ENCODE results near the gene VWDE.

DNA sequence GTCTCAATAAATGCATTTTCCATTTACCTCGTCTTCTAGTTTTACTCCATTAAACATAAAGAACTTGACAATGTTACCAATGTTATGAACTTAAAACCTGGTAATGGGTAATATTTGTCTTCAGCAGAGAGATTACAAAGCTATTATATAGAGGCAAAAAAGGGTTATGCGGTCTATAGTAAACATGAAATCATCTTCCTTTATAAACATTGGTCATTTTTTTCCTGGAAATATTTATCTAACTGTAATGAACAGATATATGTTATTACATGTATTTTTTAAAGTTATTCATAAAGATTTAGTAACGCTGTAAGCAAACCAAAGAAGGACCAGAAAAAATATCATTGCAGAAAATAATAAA, 1.3 kb downstream of the VWDE start:
- TF ChIP-seq POLR2AphosphoS5 (IDR thresholded peaks at IDR 0.05; ENCODE audit: low read depth, low read length) = no peak
- TF ChIP-seq TAF1 (IDR thresholded peaks at IDR 0.05; ENCODE audit: borderline replicate concordance, low read depth, low read length) = no peak

All from GM12892 (cell line).